Measurements from ENCODE around the gene UBE2D2.

GRCh38 chr5:139524446-139524845 lies 36.7 kb upstream of the UBE2D2 start:
- TF ChIP-seq ELF4 (IDR thresholded peaks at IDR 0.05) (no peak), SUZ12 (IDR thresholded peaks at IDR 0.05) (no peak), TARDBP (IDR thresholded peaks at IDR 0.05) (no peak), FOXM1 (IDR thresholded peaks at IDR 0.05; ENCODE audit: borderline replicate concordance) (no peak), PKNOX1 (IDR thresholded peaks at IDR 0.05) (no peak), CTBP1 (IDR thresholded peaks at IDR 0.05; ENCODE audit: borderline replicate concordance) (no peak)

Measured in HEK293T (cell line).